ENCODE measurements around the gene FASTKD2. TPM values are rescaled to one million over a fixed set of nuclear protein-coding genes. Genes with fewer than 3 reads are reported as not detected.

FASTKD2 gene
- 10 to 100 TPM; 44.1 to 44.5 TPM for total RNA-seq

- peak within 1 kb of the TSS; percentile 97 for H3K27ac Mint-ChIP-seq
- peak within 1 kb of the TSS; percentile 94 for H3K4me3 Mint-ChIP-seq
- H3K4me1 Mint-ChIP-seq: peaks cover 31% of the 10 kb centered on the region
- no peaks in the 10 kb centered on the region for H3K27me3 Mint-ChIP-seq
- H3K9me3 Mint-ChIP-seq: no peaks in the 10 kb centered on the region
- peak; percentile 86 for DNase-seq
- peaks cover 16% of the 10 kb centered on the region for H3K36me3 Mint-ChIP-seq
Observed at GRCh38 chr2:206765242-206766056, at the start of gene FASTKD2, which contains the start of gene MDH1B. FASTKD2 (plus strand) TSS chr2:206765606; CDS start chr2:206766694, 1,088 bp downstream. MDH1B (minus strand) TSS chr2:206765328; CDS start chr2:206765271, 57 bp downstream.

GRCh38 chr2:206716623-206717022 is 48.8 kb upstream of the FASTKD2 start:
- DNase-seq: no peak
- Mint-ChIP-seq H3K27me3 (peaks cover 19% of the 10 kb centered on the region), H3K27ac (no peak overlapping the region), H3K36me3 (no peaks in the 10 kb centered on the region), H3K4me1 (peaks cover 3% of the 10 kb centered on the region), H3K4me3 (no peak overlapping the region), H3K9me3 (no peaks in the 10 kb centered on the region)

- H3K4me1 Mint-ChIP-seq: peaks cover 3% of the 10 kb centered on the region
Observed at GRCh38 chr2:206718296-206718695, 47.1 kb upstream of the FASTKD2 start, which contains the start of gene DYTN. DYTN (minus strand) TSS chr2:206718396; CDS start chr2:206718279, 117 bp downstream.

GRCh38 chr2:206721256-206721920 is 44.0 kb upstream of the FASTKD2 start:
- peaks cover 3% of the 10 kb centered on the region for H3K9me3 Mint-ChIP-seq
- no peak overlapping the region for H3K27ac Mint-ChIP-seq
- no peaks in the 10 kb centered on the region for H3K4me1 Mint-ChIP-seq
- no peak for DNase-seq
- H3K27me3 Mint-ChIP-seq: peaks cover 36% of the 10 kb centered on the region
- H3K36me3 Mint-ChIP-seq: no peaks in the 10 kb centered on the region
- H3K4me3 Mint-ChIP-seq: no peak overlapping the region

More at GRCh38 chr2:206718296-206718695, 47.1 kb upstream of the FASTKD2 start, which contains the start of gene DYTN:
- Mint-ChIP-seq H3K9me3 (peaks cover 3% of the 10 kb centered on the region), H3K36me3 (no peaks in the 10 kb centered on the region), H3K27me3 (peaks cover 24% of the 10 kb centered on the region), H3K4me3 (no peak within 1 kb of the TSS), H3K27ac (no peak within 1 kb of the TSS)
- DNase-seq: no peak

GRCh38 chr2:206723288-206723687 is 42.1 kb upstream of the FASTKD2 start:
- no peak for DNase-seq
- H3K27ac Mint-ChIP-seq: no peak overlapping the region
- peaks cover 55% of the 10 kb centered on the region for H3K27me3 Mint-ChIP-seq
- H3K4me1 Mint-ChIP-seq: no peaks in the 10 kb centered on the region
- H3K36me3 Mint-ChIP-seq: no peaks in the 10 kb centered on the region
- no peak overlapping the region for H3K4me3 Mint-ChIP-seq
- peaks cover 3% of the 10 kb centered on the region for H3K9me3 Mint-ChIP-seq

GRCh38 chr2:206727287-206727686 is 38.1 kb upstream of the FASTKD2 start:
- no peaks in the 10 kb centered on the region for H3K9me3 Mint-ChIP-seq
- no peaks in the 10 kb centered on the region for H3K36me3 Mint-ChIP-seq
- H3K27ac Mint-ChIP-seq: no peak overlapping the region
- H3K4me3 Mint-ChIP-seq: no peak overlapping the region
- DNase-seq: no peak
- peaks cover 56% of the 10 kb centered on the region for H3K27me3 Mint-ChIP-seq
- no peaks in the 10 kb centered on the region for H3K4me1 Mint-ChIP-seq

GRCh38 chr2:206728277-206729199 is 36.9 kb upstream of the FASTKD2 start:
- Mint-ChIP-seq H3K27ac (no peak overlapping the region), H3K4me1 (no peaks in the 10 kb centered on the region), H3K36me3 (no peaks in the 10 kb centered on the region), H3K9me3 (no peaks in the 10 kb centered on the region), H3K27me3 (peaks cover 50% of the 10 kb centered on the region), H3K4me3 (no peak overlapping the region)
- DNase-seq: no peak

GRCh38 chr2:206733341-206733740 is 32.1 kb upstream of the FASTKD2 start:
- Mint-ChIP-seq H3K4me1 (no peaks in the 10 kb centered on the region), H3K9me3 (no peaks in the 10 kb centered on the region), H3K36me3 (no peaks in the 10 kb centered on the region), H3K4me3 (no peak overlapping the region), H3K27me3 (peaks cover 13% of the 10 kb centered on the region), H3K27ac (no peak overlapping the region)
- no peak for DNase-seq

- DNase-seq: no peak
- H3K27me3 Mint-ChIP-seq: peaks cover 6% of the 10 kb centered on the region
- H3K9me3 Mint-ChIP-seq: no peaks in the 10 kb centered on the region
- no peaks in the 10 kb centered on the region for H3K4me1 Mint-ChIP-seq
- H3K36me3 Mint-ChIP-seq: no peaks in the 10 kb centered on the region
- no peak overlapping the region for H3K27ac Mint-ChIP-seq
- H3K4me3 Mint-ChIP-seq: no peak overlapping the region
Observed at GRCh38 chr2:206736935-206737334, 28.5 kb upstream of the FASTKD2 start.

- Mint-ChIP-seq H3K27ac (no peak overlapping the region), H3K4me3 (no peak overlapping the region), H3K27me3 (peaks cover 16% of the 10 kb centered on the region), H3K4me1 (no peaks in the 10 kb centered on the region), H3K9me3 (no peaks in the 10 kb centered on the region), H3K36me3 (no peaks in the 10 kb centered on the region)
- DNase-seq: no peak
Observed at GRCh38 chr2:206739271-206739670, 26.1 kb upstream of the FASTKD2 start.

- Mint-ChIP-seq H3K27me3 (peaks cover 16% of the 10 kb centered on the region), H3K4me1 (no peaks in the 10 kb centered on the region), H3K9me3 (no peaks in the 10 kb centered on the region), H3K4me3 (no peak overlapping the region), H3K36me3 (no peaks in the 10 kb centered on the region), H3K27ac (no peak overlapping the region)
- no peak for DNase-seq
Observed at GRCh38 chr2:206740800-206741199, 24.6 kb upstream of the FASTKD2 start.

- Mint-ChIP-seq H3K4me3 (no peak overlapping the region), H3K27me3 (peaks cover 22% of the 10 kb centered on the region), H3K4me1 (no peaks in the 10 kb centered on the region), H3K9me3 (no peaks in the 10 kb centered on the region), H3K36me3 (no peaks in the 10 kb centered on the region), H3K27ac (no peak overlapping the region)
- no peak for DNase-seq
Observed at GRCh38 chr2:206756816-206757215, 8.6 kb upstream of the FASTKD2 start.

- H3K27ac Mint-ChIP-seq: peak overlapping the region; percentile 97
- H3K27me3 Mint-ChIP-seq: no peaks in the 10 kb centered on the region
- no peaks in the 10 kb centered on the region for H3K9me3 Mint-ChIP-seq
- peaks cover 28% of the 10 kb centered on the region for H3K4me1 Mint-ChIP-seq
- no peak for DNase-seq
- peaks cover 12% of the 10 kb centered on the region for H3K36me3 Mint-ChIP-seq
- H3K4me3 Mint-ChIP-seq: peak overlapping the region; percentile 94
Observed at GRCh38 chr2:206764673-206765241, 649 bp upstream of the FASTKD2 start.

Measured in activated naive CD8-positive, alpha-beta T cell treated with anti-CD3 and anti-CD28 coated beads for 36 hours (primary cell).